Stimulated activated CD4-positive, alpha-beta T cell treated with anti-CD3 and anti-CD28 coated beads, Interleukin-12 subunit alpha, Interleukin-12 subunit beta, amount 100 ng/mL, for 48 hours (primary cell): ENCODE measurements around the gene EPHA1.
A peak's percentile ranks its signal among the peaks of the same experiment; 100 is the strongest.

Experiments used
- DNase-seq, 3 donors: peaks; one replicate each; pipeline ENCODE4 v3.0.0-alpha.2; 2020; ENCODE audit warnings: low read depth in 2 of 3, low spot score in 1 of 3

Gene EPHA1

DNA sequence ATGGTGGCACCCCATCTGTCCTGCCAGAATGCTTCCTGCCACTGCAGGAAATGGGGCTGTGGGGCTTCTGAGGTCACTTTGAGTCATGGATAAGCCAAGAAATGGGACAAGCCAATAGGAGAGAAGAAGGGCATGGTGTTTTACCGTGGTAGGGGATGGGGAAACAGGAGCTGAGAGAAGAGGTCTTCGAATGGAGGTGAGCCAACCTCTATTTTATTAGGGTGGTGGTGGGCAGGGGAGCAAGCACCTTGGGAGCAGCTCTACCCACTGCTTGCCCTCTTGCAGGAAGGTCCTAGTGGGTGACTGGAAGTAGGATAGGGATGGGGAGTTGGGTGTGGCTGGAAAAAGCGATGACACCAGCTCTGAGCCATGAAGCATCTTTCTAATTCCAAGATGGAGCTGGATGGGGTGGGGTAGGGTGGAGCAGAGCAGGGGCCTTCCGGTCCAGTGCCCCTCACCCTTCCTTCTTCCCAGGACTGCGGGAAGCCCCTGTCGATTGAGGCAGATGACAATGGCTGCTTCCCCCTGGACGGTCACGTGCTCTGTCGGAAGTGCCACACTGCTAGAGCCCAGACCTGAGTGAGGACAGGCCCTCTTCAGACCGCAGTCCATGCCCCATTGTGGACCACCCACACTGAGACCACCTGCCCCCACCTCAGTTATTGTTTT, 18.4 kb downstream of the EPHA1 start:
- DNase-seq: no peak

DNA sequence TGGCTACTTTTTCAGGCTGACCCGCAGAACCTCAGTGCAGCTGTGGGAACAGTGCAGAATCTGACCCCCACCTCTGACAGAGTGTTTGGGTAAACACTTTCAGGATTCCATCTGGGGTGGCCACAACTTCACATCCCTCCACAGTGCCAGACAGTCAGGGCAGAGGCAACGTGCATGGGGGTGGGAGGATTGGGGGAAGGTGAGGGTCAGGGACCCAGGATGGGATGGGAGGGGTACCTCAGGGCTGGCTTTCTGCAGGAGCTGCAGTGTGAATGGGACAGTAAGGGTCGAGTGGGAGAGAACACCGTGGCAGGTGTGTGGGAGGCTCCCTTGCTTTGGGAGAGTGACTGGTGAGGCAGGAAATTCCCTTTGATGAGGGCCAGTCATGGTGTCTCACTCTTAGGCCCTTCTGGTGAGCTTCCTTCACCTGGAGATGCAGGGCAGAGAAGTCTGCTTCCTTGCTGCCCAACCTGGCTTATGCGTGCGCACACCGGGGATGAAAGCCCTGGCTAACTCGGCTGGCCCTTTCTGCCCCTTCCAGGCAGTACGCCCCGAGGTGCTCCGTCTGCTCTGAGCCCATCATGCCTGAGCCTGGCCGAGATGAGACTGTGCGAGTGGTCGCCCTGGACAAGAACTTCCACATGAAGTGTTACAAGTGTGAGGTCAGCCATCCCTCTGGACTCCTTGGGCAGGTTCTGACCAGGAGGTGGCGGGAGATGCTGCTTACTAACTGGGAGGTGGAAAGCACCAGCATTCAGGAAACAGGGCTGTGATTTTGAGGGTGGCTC, 19.1 kb downstream of the EPHA1 start:
- DNase-seq: no peak

DNA sequence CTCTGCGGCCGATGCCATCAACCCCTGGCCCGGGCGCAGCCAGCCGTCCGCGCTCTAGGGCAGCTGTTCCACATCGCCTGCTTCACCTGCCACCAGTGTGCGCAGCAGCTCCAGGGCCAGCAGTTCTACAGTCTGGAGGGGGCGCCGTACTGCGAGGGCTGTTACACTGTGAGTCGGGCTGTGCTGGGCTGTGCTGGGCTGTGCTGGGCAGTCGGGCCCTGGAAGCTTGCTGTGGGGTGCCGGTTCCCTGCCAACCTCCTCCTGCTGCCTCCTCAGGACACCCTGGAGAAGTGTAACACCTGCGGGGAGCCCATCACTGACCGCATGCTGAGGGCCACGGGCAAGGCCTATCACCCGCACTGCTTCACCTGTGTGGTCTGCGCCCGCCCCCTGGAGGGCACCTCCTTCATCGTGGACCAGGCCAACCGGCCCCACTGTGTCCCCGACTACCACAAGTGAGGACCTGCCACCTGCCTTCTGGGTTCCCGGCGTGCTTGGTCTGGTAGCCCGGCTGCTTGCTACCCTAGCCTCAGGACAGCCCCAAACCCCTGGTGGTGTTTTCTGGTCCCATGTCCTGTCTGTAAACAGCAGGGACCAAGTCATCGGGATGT, 20.1 kb downstream of the EPHA1 start:
- no peak for DNase-seq

DNA sequence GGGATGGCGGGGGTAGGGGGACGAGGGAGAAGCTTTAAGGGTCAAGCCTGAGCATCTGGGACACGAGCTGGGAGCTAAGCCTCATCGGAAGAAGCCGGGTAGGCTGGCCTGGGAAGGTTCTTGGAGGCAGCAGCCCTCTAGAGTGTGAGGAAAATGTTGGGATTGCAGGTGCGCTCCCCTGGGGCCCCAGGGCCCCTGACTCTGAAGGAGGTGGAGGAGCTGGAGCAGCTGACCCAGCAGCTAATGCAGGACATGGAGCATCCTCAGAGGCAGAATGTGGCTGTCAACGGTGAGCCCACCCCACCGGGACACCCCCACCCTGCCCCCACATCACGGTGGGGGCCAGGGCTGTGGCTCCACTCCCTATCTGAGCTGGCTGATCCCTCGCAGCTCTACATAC, 20.6 kb downstream of the EPHA1 start:
- DNase-seq: no peak

DNA sequence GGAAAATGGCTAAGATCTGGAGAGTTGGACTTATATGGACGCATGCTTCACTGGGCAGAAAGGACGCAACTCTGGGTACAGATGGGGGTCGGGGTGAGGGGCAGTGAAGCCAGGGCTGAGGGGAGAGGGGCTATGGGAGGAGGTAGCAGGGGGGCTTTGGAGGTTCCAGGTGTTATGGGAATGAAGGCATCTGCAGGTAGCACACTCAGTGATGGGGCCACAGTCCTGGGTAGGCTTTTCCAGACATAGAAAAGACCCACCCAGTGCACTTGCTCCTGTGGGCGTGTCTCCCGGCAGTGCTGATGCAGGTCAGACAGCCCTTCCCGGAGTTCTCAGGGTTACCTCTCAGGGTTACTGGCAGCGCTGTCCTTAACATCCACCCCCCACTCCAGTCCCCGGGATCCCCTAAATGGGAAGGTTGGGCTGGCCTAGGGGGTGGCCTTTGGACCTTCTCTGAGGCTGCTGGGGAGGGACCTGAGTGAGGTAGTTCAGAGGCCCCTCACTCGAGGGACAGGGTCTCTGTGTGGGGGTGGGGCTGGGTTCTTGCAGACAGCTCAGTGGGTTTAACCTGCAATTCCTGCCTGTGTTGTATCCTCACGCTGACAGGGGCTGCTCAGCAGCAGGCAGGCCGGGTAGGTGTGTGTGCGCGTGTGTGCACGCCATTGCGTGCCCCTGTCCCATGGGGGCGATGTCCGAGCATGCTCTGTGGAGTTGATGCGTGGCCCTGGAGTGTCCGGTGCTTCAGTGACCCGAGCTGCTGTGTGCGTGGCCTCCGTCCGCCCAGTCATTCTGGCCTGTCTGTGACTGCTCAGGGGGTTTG, 21.3 kb downstream of the EPHA1 start:
- no peak for DNase-seq

DNA sequence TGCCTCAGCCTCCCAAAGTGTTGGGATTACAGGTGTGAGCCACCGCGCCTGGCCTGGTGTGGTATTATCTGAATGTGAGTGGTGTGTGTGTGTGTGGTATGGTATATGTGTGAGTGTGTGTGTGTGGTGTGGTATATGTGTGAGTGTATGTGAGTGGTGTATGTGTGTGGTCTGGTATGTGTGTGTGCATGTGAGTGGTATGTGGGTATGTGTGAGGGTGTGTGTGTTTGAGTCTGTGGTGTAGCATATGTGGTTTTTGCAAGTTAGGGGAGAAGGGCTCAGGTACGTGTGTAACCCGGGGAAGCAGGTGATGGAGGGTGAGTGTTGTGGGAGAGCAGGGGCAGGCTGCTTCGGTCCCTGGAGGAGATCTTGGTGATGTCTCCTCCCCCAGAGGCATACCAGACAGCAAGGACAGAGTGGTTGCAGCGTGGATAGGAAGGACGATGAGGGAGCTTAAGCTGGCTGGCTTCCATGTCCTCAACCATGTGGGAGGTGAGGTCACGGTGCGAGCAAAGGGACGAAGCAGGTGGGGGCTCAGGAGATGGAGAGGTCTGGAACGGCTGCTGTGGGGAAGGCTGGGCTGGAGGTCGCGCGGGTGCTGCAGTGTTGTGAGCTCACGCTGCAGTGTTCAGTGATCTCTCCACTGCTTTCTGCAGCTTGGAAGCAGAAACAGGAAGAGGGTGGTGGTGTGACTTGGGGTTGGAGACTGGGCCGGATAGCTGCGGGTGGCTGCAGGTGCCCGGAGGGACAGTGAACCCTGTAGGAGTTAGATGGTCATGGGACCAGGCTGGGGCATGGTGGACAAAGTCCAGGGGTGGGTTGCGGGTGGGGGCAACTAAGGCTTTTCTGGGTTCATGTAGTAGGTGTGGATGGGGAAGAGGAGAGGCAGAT, 22.5 kb downstream of the EPHA1 start:
- DNase-seq: no peak

DNA sequence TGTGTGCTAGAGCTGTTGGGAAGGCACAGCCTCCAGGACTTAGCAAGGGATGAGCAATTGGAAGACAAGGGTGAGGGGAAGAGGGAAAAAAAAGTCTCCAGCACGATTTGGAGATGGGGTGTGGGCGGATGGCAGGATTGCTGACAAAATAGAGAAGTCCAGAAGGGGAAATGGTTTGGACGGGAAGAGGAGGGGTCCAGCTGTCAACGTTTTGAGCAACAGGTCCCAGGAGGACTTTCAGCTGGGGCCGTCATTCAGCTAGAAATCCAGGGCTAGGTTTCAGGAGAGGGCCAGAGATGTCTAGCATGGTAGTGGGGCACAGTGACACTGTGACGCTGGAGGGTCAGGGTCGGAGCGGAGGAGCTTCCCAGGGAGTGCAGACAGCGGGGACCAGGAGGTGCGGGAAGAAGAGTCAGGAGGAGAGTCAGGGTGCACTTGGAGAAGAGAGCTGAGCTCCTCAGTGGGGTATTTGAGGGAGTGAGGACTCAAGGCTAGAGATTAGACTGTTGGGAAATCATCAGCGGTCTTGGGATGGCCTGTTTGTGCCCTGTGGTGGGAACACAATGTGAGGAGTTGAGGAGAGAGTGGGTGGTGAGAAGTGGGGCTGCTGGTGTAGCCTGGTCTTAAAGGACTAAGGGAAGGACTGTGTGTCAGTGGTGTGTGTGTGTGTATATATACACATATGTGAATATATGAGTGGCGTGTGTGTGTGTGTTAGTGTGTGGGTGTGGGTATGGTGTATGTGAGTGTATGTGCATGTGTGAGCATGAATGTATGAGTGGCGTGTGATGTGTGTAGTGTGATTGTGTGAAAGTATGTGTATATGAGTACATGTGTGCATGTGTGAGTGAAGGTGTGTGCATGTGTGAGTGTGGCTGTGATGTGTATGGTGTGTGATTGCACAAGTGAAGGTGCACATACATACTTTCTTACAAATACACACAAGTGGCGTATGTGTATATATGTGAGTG, 23.7 kb downstream of the EPHA1 start:
- DNase-seq: no peak

DNA sequence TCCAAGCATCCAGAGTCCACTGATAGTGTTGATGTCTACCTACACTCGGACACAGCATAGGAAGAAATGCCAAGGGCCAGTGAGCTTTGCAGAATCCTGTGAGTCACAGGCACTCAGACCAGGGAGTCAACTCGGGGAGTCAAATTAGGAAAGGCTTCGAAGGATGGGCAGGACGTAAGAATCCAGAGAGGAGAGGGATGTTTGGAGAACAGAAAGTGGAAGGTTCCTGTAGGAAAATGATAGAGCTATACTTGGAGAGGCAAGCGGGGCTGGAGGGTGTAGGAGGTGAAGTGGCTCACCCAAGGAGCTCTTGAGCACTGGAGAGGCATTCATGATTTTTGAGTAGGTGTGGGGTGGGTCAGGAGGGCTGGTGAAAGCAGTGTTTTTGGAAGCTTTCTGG, 24.5 kb downstream of the EPHA1 start:
- DNase-seq: no peak

DNA sequence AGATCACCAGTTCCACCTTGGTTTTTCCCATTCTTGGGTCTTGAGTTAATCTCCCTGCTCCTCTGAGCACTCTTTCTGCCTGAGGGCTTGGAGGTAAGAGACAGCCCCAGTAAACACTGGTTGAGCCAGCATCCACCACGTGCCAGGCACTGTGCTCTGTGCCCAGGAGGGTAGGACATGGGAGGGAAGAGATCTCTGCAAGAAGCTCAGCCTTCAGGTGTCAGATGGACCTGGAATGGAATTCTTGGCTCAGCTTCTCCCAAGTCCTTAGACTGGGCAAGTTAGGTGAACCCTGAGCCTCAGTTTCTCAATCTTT, 25.1 kb downstream of the EPHA1 start:
- DNase-seq: no peak

DNA sequence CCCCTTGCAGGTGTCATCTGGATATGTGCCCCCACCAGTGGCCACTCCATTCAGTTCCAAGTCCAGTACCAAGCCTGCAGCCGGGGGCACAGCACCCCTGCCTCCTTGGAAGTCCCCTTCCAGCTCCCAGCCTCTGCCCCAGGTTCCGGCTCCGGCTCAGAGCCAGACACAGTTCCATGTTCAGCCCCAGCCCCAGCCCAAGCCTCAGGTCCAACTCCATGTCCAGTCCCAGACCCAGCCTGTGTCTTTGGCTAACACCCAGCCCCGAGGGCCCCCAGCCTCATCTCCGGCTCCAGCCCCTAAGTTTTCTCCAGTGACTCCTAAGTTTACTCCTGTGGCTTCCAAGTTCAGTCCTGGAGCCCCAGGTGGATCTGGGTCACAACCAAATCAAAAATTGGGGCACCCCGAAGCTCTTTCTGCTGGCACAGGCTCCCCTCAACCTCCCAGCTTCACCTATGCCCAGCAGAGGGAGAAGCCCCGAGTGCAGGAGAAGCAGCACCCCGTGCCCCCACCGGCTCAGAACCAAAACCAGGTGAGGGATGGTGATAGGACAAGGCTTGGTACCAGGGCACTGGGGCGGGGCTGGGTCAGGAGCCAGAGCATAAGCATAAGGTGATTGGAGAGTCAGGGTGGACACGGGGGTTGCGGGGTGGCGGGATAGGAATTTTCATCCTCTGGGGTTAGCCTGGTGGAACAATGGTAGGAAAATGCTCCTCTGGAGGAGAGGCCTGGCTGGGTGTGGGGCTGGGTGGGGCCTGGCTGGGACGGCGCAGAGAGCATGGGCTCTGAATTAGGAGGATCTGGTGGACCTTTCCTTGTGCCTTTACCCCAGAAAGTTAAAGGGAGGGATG, 25.6 kb downstream of the EPHA1 start:
- DNase-seq: no peak

DNA sequence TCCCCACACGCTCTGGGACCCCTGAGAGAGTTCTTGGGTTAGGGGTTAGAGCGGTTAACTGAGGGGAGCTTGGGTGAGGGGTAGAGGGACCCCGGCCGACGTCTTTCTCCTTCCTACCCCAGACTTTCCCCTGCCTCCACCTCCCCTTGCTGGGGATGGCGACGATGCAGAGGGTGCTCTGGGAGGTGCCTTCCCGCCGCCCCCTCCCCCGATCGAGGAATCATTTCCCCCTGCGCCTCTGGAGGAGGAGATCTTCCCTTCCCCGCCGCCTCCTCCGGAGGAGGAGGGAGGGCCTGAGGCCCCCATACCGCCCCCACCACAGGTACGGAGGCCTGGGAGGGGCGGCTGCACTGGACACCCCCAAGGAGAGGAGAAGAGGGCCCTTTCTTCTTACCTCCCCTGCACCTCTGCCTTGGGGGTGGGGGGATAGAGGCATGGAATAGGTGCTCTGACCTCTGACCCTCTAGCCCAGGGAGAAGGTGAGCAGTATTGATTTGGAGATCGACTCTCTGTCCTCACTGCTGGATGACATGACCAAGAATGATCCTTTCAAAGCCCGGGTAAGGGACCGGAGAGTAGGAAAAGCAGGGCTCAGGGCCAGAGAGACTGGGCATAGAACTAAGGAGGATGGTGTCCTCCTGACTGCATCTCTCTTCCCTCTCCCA, 26.4 kb downstream of the EPHA1 start:
- no peak for DNase-seq

DNA sequence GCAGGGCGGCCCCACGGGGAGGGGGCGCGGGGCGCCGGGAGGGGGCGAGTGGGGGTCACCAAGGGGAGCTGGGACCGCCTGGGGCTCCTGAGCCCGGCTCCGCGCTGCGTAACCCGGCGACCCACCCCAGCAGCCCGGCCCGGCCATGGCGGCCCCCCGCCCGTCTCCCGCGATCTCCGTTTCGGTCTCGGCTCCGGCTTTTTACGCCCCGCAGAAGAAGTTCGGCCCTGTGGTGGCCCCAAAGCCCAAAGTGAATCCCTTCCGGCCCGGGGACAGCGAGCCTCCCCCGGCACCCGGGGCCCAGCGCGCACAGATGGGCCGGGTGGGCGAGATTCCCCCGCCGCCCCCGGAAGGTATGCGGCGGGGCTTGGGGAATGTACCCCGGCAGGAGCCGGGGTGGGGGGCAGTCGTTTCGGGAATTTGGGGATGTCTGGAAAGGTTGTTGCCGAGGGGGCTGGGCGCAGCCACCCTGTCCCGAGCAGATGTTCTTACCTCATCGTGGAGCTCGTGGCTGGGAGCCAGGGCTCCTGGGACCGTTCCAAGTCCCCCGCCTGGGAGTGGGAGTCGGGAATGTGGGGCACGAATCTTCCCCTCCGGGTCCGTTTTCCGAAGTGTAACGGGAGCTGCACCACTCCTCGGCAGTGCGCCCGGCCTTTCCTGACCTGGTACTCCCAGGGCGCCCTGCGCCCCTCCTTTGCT, 27.1 kb downstream of the EPHA1 start:
- no peak for DNase-seq

DNA sequence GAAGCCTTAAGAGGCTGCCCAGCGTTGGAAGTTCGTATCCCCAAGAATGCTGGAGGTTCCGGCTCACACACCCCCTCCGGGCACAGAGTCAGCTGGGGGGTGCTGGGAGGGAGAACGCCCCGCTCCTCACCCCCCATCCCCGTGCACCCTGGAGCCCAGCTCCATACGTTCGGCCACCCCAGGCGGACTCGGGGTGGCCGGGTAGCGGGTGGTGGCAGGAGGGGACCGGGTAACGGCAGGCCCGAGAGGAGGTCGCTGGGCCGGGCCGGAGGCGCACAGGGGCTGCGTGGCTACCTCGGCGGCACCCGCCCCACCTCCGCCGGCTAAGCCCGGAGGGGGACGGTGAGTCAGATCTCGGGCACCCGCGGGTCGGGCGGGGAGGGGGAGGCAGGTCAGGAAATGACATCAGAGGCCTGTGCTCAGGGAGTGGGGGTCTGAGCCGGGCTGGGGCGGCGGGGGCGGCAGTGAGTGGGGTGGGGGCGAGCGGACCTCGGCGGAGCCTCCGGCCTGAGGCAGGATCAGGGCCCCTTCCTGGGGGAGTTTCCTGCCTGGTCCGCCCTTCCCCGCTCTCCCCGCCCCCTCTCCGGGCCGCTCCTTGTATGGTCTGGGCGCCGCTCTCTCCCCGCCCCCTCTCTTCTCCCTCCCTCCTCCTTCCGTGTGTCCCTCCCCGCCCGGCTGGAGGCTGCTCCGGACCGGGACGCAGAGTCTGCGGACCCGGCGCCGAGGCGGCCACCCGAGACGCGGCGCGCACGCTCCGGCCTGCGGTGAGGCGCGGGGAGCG, 27.8 kb downstream of the EPHA1 start, which contains the start of gene ZYX:
ZYX (plus strand) TSS at position 700 of the 781 bp plus-strand sequence. CDS start 227 bp downstream, outside the sequence.
- DNase-seq: peak; percentile 74 to 88 (median 80)

DNA sequence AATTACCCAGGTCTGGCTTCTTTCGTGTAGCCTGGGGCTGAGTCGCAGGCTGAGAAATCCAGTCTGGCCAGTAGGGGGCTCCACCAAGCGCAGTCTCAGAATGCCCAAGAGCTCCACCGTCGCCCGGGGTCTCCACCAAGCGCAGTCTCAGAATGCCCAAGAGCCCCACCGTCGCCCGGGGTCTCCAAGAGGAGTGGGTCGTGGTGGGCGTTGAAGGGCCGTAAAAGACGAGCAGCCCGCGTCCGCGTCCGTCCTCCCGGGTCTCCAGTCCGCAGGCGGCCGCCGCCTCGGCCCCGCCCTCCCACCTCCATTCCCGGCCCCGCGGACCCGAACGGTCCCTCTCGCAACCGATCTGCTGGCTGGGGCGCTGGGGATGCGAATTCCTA, 28.4 kb downstream of the EPHA1 start:
- peak; percentile 76 to 91 (median 79) for DNase-seq

DNA sequence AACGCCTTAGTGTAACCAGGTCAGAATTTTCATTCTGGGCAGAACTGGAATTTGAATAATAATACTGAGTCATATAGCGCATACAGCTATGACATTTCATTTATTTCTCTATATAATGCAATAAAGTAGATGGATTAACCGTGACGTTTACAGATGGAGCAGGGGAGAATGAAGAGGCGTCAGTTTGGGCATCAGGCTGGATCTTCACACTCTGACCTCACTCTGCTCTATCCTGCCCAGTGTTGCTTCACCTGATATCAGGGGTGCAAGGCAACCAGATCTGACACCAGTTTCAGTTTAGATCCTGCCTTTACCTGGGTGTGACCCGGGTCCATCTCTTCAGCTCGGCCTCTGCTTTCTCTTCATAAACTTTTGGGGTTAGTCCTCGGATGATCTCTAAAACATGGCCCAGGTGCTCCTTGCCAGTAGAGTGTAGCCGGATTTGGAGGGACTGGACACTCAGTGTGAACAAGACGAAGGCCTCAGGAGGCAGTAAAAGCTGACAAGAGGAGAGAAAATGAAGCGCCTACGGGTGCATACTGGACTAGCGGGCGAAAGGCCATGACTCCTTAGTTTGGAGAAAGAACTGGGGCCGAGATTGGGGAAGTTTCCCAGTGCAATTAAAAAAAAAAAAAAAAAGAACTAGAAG, 28.9 kb downstream of the EPHA1 start:
- no peak for DNase-seq

DNA sequence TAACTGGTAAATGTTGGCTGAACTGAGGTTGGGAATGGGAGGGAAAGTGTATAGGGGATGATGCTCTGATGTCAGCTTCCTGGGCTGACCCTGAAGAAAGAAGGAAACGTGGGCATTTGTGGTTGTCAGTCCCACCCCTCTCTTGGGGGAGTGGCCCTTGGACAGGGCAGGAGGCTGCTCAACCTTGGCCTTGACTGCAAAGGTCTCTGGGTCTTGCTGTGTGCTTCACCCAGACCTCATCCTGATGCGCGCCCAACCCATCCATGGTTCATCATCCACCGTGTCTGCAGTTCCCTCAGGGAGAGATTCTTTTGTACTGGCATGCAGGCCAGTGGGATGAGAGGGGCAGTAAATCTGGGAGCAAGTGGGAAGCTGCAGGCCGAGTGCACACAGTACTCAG, 32.3 kb downstream of the EPHA1 start:
- no peak for DNase-seq
